RWPE1 (cell line): Measurements from ENCODE around the gene IFNAR1.
A peak's percentile ranks its signal among the peaks of the same experiment; 100 is the strongest.
"Not testable (repeated sequence)": the region's sequence is repeated elsewhere in the genome, so short reads cannot be mapped to it uniquely, and the experiment has no call there.

Experiments
- CTCF ChIA-PET: fragments of 350-600 bp; sonication (Branson Sonifier 250); formaldehyde crosslinking; extraction: SDS; loops from one replicate; lab custom pipeline; 2021; lab: Yijun Ruan, JAX
- POLR2A ChIA-PET: fragments of 400-600 bp; formaldehyde crosslinking; extraction: SDS; loops from one replicate; lab custom pipeline; 2020; ENCODE audit warnings: antibody characterized with exemption; ENCODE audit not compliant: low non-redundant PET; lab: Yijun Ruan, JAX
- DNase-seq: peaks from one replicate; pipeline ENCODE4 v3.0.0; 2012; ENCODE audit warnings: low spot score
- H3K27ac ChIP-seq: fragments of 450-650 bp; 2 replicates; pipeline ENCODE4 v1.5.1; 2017
- CTCF ChIP-seq: fragments of 450-650 bp; conservative IDR thresholded peaks from 2 replicates; pipeline ENCODE4 v1.5.1; 2017; ENCODE audit warnings: low read depth, mild to moderate bottlenecking

Gene IFNAR1

GRCh38 chr21:33360281-33360680, 35.5 kb downstream of the IFNAR1 start:
- ChIA-PET POLR2A (interaction anchor here (0.6 kb wide), 1 partner anchor 120 kb away, joined by 5 read pairs; the partner anchor contains the start of gene TMEM50B), CTCF (interaction anchor here (0.6 to 2.0 kb wide), 9 partner anchors 8 to 163 kb away, joined by 3 to 7 read pairs (median 4); partner anchors contain the start of gene IFNGR2)
- peak overlapping the region; percentile 39; the same call in 1 of the 2 replicates for H3K27ac ChIP-seq
- no peak for DNase-seq
- no peak for TF ChIP-seq CTCF

GRCh38 chr21:33360881-33361602, 36.3 kb downstream of the IFNAR1 start:
- H3K27ac ChIP-seq = peak overlapping the region; percentile 74
- peak; percentile 76 for TF ChIP-seq CTCF
- peak; percentile 68 for DNase-seq
- ChIA-PET POLR2A (interaction anchor here (0.5 to 0.7 kb wide), 4 partner anchors 93 to 388 kb away, joined by 3 to 5 read pairs (median 4); partner anchors contain the start of gene TMEM50B), CTCF (interaction anchor here (0.6 to 2.0 kb wide), 23 partner anchors 9 to 588 kb away, joined by 3 to 20 read pairs (median 4); partner anchors contain the start of gene IFNGR2)

GRCh38 chr21:33362044-33362555, 37.3 kb downstream of the IFNAR1 start:
- POLR2A ChIA-PET = interaction anchor here (0.6 to 0.7 kb wide), 2 partner anchors 94 to 258 kb away, joined by 3 to 5 read pairs; no protein-coding TSS in a partner anchor
- DNase-seq = no peak

GRCh38 chr21:33363911-33364609, 39.3 kb downstream of the IFNAR1 start:
- H3K27ac ChIP-seq, DNase-seq, CTCF ChIA-PET, POLR2A ChIA-PET: not testable (repeated sequence)

More at GRCh38 chr21:33362044-33362555, 37.3 kb downstream of the IFNAR1 start:
- CTCF ChIA-PET = interaction anchor here (0.7 to 2.0 kb wide), 10 partner anchors 10 to 589 kb away, joined by 3 to 20 read pairs (median 4); no protein-coding TSS in a partner anchor
- TF ChIP-seq CTCF = no peak
- H3K27ac ChIP-seq = peak overlapping the region; percentile 74

GRCh38 chr21:33364830-33365229, 40.1 kb downstream of the IFNAR1 start:
- CTCF ChIA-PET = no interaction called here
- no peak for TF ChIP-seq CTCF
- no peak for DNase-seq
- H3K27ac ChIP-seq = no peak overlapping the region
- POLR2A ChIA-PET = no interaction called here

GRCh38 chr21:33367309-33367973, 42.7 kb downstream of the IFNAR1 start:
- H3K27ac ChIP-seq = no peak overlapping the region
- DNase-seq = no peak
- no peak for TF ChIP-seq CTCF
- ChIA-PET POLR2A (no interaction called here), CTCF (interaction anchor here (0.6 to 0.7 kb wide), 2 partner anchors 7 to 60 kb away, joined by 3 read pairs; no protein-coding TSS in a partner anchor)
